Fibroblast of mammary gland (primary cell): ENCODE results near the gene PIK3IP1.
"Not testable (repeated sequence)": the region's sequence is repeated elsewhere in the genome, so short reads cannot be mapped to it uniquely, and the experiment has no call there.

ENCODE experiments used
- DNase-seq: peaks from one replicate; pipeline ENCODE4 v3.0.0-alpha.2; 2010; ENCODE audit warnings: low read depth
- H3K4me3 ChIP-seq: 2 replicates; pipeline ENCODE4 v1.5.1; 2011; ENCODE audit warnings: low read depth, mild to moderate bottlenecking, low read length, moderate library complexity; ENCODE audit not compliant: control insufficient read depth
- TF ChIP-seq, protein P1 (sequence below): conservative IDR thresholded peaks from 2 replicates; pipeline ENCODE4 v1.5.1; 2011; ENCODE audit warnings: low read depth, low read length, inconsistent platforms; ENCODE audit not compliant: control insufficient read depth, insufficient read depth

The PIK3IP1 gene

DNA sequence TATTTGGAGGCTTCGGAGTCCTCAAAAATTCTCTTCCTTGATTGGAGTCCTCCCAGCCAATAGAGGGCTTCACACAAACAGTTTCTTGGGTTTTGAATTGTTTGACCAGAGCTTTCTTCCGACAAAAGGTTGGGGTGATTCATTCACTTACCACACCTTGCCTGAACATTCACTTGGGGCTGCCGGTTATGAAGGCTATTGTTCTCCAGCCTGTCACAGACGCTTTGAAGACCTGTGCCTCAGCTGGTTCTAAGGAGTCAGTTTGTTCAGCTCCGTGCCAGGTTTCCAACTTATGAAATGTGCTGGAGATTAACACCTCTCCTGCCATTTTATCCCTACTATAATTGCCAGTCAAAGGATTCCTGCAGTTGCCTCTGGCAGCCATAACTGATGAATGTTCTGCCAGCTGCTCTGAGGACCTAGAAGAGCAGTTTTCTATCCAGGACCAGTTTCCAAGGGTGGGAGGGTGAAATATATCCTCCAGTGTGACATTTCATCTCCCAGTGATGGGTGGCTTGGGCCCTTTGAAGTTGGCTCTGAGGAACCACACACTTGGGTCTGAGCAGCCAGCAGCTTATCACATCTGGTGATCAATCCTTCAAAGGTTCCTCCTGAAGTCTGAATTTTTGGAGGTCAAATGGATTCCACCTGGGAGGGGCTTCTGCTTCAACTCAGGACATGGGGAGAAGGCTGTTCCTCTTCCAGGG lies 48.8 kb downstream of the PIK3IP1 start:
- H3K4me3 ChIP-seq = no peak overlapping the region

DNA sequence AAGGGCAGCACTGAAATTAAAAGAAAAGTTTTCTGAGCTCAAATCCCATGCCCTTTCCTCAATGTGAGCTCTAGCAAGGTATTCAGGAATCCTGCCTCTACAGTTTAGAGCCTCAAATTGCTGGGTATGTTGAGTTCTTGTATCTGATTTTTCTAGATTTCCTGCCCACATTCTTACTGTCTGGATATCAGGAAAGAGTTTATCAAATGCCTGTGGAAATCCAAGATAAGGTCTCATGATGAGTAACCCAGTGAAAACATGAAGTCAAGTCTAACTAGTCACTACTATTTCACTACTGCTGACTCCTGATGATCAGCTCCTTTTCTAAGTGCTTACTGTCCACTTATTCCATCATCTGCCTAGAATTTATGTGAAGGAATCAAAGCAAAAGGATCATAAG lies 50.4 kb downstream of the PIK3IP1 start:
- peak; percentile 25 for DNase-seq
- TF ChIP-seq, protein P1, sequence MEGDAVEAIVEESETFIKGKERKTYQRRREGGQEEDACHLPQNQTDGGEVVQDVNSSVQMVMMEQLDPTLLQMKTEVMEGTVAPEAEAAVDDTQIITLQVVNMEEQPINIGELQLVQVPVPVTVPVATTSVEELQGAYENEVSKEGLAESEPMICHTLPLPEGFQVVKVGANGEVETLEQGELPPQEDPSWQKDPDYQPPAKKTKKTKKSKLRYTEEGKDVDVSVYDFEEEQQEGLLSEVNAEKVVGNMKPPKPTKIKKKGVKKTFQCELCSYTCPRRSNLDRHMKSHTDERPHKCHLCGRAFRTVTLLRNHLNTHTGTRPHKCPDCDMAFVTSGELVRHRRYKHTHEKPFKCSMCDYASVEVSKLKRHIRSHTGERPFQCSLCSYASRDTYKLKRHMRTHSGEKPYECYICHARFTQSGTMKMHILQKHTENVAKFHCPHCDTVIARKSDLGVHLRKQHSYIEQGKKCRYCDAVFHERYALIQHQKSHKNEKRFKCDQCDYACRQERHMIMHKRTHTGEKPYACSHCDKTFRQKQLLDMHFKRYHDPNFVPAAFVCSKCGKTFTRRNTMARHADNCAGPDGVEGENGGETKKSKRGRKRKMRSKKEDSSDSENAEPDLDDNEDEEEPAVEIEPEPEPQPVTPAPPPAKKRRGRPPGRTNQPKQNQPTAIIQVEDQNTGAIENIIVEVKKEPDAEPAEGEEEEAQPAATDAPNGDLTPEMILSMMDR = peak; percentile 24

More for the DNA sequence above, 48.8 kb downstream of the PIK3IP1 start:
- no peak for DNase-seq
- TF ChIP-seq, protein P1 = no peak

DNA sequence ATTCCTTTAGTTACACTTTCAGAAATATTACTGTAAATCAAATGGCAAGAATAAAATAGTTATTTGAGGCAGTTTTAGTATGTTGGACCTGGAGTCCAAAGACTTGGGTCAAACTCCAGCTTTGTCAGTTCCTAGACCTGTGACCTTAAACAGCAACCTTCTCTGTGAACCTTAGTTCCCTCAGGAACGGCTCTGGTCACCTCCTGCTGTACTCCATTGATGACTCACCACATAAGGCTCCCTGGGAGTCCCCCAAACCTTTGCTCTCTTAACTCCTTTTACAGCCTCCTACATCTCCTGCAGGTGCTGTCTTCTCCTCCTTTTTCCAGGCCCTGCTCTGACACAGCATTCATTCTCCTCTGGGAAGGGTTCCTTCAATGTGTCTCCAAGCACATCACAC lies 51.1 kb downstream of the PIK3IP1 start:
- TF ChIP-seq, protein P1 = no peak
- DNase-seq = no peak
- H3K4me3 ChIP-seq = no peak overlapping the region

More for the DNA sequence above, 50.4 kb downstream of the PIK3IP1 start:
- H3K4me3 ChIP-seq = no peak overlapping the region

DNA sequence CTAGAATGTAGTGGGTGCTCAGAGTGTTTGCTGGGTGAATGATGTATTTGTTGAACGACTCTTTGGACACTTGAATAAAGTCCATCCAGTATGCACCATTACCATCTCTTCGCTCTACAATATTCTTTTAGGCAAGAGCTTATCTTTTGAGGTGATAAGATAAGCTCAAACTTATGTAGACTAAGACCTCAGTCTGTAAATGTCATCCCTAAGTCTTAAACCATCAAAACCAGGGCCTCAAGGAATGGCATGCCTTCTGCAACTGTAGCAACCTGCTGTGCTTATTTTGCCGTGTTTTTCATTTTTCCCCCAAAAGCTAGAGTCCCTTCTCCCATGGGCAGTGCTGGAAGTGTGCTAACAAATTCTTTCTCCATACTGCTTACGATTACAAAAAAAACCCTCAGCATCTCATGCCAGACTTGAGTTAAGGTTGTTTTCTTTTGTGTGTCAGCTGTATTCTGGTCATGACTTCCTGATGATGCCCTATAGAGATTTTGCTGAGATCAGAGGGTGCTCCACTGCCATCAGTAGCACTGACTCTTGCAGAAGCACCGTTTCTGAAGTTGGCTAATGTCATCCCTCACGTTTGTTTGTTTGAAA lies 52.4 kb downstream of the PIK3IP1 start:
- H3K4me3 ChIP-seq = no peak overlapping the region
- no peak for DNase-seq
- TF ChIP-seq, protein P1 = no peak

DNA sequence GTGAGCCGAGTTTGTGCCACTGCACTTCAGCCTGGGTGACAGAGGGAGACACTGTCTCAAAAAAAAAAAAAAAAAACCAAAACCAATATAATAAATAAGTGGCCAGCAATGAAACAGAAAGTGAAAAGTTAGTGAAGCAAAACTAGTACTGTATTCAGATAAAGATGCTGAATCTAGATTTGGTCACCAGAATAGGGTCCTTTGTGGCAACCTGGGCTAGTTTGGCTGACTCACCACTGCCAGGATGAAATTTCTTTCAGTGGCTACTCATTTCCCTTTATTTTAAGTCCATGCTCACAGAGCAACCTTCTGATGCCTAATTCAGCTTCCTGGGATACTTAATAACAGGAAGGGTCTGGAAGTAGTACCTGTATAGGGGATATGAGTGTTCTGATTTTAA lies 54.2 kb downstream of the PIK3IP1 start:
- no peak overlapping the region for H3K4me3 ChIP-seq
- TF ChIP-seq, protein P1 = no peak
- no peak for DNase-seq

DNA sequence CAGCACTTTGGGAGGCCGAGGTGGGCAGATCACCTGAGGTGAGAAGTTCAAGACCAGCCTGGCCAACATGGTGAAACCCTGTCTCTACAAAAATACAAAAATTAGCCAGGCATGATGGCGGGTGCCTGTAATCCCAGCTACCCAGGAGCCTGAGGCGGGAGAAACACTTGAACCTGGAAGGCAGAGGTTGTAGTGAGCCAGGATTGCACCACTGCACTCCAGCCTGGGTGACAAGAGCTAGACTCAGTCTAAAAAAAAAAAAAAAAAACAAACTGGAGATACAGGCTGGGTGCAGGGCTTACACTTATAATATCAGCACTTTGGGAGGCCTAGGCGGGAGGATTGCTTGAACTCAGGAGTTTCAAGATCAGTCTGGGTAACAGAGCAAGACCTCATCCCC lies 56.2 kb downstream of the PIK3IP1 start:
- not testable (repeated sequence) for H3K4me3 ChIP-seq, DNase-seq

DNA sequence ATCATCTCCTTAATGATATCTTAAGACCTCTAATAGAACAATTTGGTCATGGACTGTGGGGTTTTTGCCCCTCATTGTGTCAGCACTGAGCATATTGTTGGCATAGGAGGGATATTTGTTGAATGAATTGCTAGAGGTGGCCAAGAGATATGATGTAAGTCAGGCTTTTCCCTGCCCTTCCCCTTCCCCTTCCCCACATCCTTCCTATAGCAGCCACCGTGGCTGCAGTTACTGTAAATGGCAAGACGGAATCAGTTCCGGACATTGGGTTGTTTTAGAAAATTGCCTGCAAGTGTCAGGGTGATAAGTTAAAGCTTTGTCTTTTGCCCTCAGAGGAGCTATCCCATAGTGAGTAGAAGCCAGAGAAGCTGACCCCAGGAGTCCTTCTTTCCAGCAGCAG lies 57.2 kb downstream of the PIK3IP1 start:
- H3K4me3 ChIP-seq = no peak overlapping the region
- TF ChIP-seq, protein P1 = no peak
- DNase-seq = no peak
